SK-N-SH (cell line): ENCODE measurements around the gene RFPL2.

Source experiments
- CHD2 ChIP-seq: fragments of 150-350 bp; IDR thresholded peaks from 2 replicates; pipeline ENCODE4 v1.6.1; 2018; ENCODE audit warnings: low read length; ENCODE audit not compliant: partially characterized antibody
- MEF2A ChIP-seq: IDR thresholded peaks from 2 replicates; pipeline ENCODE4 v1.4.0; 2012; ENCODE audit warnings: low read depth, borderline replicate concordance
- NFIC ChIP-seq: IDR thresholded peaks from 2 replicates; pipeline ENCODE4 v1.4.0; 2012; ENCODE audit warnings: borderline replicate concordance
- PBX3 ChIP-seq: IDR thresholded peaks from 2 replicates; pipeline ENCODE4; 2012
- POLR2AphosphoS5 ChIP-seq: IDR thresholded peaks from 2 replicates; pipeline ENCODE4 v1.6.1; 2012; ENCODE audit warnings: low read depth, low read length
- RAD21 ChIP-seq: IDR thresholded peaks from 2 replicates; pipeline ENCODE4 v1.6.1; 2012; ENCODE audit warnings: mild to moderate bottlenecking, low read length
- SMC3 ChIP-seq: IDR thresholded peaks from 2 replicates; pipeline ENCODE4 v1.6.1; 2012; ENCODE audit warnings: low read depth, low read length, improper control_type of control experiment
- YY1 ChIP-seq: IDR thresholded peaks from 2 replicates; pipeline ENCODE4 v1.4.0; 2012; ENCODE audit warnings: low read depth, mild to moderate bottlenecking
- TF ChIP-seq, protein P1 (sequence below): fragments of 200-600 bp; sonication (generic); IDR thresholded peaks from 2 replicates; pipeline ENCODE4 v1.6.1; 2017; ENCODE audit warnings: antibody characterized with exemption, mild to moderate bottlenecking, moderate library complexity
- TF ChIP-seq, protein P2 (sequence below): IDR thresholded peaks from 2 replicates; pipeline ENCODE4 v1.4.0; 2012; ENCODE audit warnings: low read depth

- TF ChIP-seq POLR2AphosphoS5: no peak
- no peak for TF ChIP-seq NFIC
- TF ChIP-seq, protein P1, sequence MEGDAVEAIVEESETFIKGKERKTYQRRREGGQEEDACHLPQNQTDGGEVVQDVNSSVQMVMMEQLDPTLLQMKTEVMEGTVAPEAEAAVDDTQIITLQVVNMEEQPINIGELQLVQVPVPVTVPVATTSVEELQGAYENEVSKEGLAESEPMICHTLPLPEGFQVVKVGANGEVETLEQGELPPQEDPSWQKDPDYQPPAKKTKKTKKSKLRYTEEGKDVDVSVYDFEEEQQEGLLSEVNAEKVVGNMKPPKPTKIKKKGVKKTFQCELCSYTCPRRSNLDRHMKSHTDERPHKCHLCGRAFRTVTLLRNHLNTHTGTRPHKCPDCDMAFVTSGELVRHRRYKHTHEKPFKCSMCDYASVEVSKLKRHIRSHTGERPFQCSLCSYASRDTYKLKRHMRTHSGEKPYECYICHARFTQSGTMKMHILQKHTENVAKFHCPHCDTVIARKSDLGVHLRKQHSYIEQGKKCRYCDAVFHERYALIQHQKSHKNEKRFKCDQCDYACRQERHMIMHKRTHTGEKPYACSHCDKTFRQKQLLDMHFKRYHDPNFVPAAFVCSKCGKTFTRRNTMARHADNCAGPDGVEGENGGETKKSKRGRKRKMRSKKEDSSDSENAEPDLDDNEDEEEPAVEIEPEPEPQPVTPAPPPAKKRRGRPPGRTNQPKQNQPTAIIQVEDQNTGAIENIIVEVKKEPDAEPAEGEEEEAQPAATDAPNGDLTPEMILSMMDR: no peak
- TF ChIP-seq CHD2: no peak
- no peak for TF ChIP-seq MEF2A
- TF ChIP-seq PBX3: no peak
- TF ChIP-seq, protein P2, sequence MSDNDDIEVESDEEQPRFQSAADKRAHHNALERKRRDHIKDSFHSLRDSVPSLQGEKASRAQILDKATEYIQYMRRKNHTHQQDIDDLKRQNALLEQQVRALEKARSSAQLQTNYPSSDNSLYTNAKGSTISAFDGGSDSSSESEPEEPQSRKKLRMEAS: no peak
- no peak for TF ChIP-seq SMC3
- TF ChIP-seq YY1: no peak
- TF ChIP-seq RAD21: no peak
These were observed 1.5 kb downstream of the RFPL2 start for GRCh38 chr22:32203181-32204039.
